Right atrium auricular region (tissue), 2 donors: Measurements from ENCODE around the gene EOLA1. TPM values are rescaled to one million over a fixed set of nuclear protein-coding genes. Genes with fewer than 3 reads are reported as not detected.
"Not testable (repeated sequence)": the region's sequence is repeated elsewhere in the genome, so short reads cannot be mapped to it uniquely, and the experiment has no call there.

Experiments used
- DNase-seq: peaks from one replicate; pipeline ENCODE4 v3.0.0-alpha.2; 2019; ENCODE audit warnings: low spot score
- H3K27ac ChIP-seq, 2 donors: fragments of 200-600 bp; sonication (generic); 1 replicate in 1 of 2; 2 replicates in 1 of 2; pipeline ENCODE4 v1.5.1; 2016 to 2019
- H3K27me3 ChIP-seq, 2 donors: fragments of 200-600 bp; sonication (generic); one replicate each; pipeline versions ENCODE4 v1.5.1 to v1.6.0; 2017 to 2019
- H3K36me3 ChIP-seq: fragments of 200-600 bp; sonication (generic); one replicate; pipeline ENCODE4 v1.5.1; 2016
- H3K4me1 ChIP-seq, 2 donors: fragments of 200-600 bp; sonication (generic); one replicate each; pipeline versions ENCODE4 v1.5.1 to v1.6.0; 2017 to 2019
- H3K4me3 ChIP-seq, 2 donors: fragments of 200-600 bp; sonication (generic); 1 replicate in 1 of 2; 2 replicates in 1 of 2; pipeline ENCODE4 v1.5.1; 2017 to 2019; ENCODE audit warnings: mild to moderate bottlenecking in 1 of 2, moderate library complexity in 1 of 2
- H3K9me3 ChIP-seq, 2 donors: fragments of 200-600 bp; sonication (generic); one replicate each; pipeline ENCODE4 v1.5.1; 2019
- CTCF ChIP-seq, 2 donors: fragments of 200-600 bp; sonication (generic); IDR thresholded peaks; one replicate each; pipeline ENCODE4 v1.5.1; 2019; ENCODE audit warnings: antibody characterized with exemption in 2 of 2
- total RNA-seq, 2 donors: library from RNA; depleted of rRNA; stranded (reverse); fragments of >200 nt; gene quantifications; one replicate each; pipeline ENCODE4 v1.1.0, GENCODE V29; 2016

Gene EOLA1
- total RNA-seq, 2 donors from 2014 or later, result 10.8 to 14.4 TPM

- Histone ChIP-seq H3K27me3 (no peaks in the 10 kb centered on the region), H3K36me3 (no peaks in the 10 kb centered on the region), H3K9me3 (no peaks in the 10 kb centered on the region), H3K4me1 (no peaks in the 10 kb centered on the region), H3K4me3 (no peak overlapping the region), H3K27ac (no peak overlapping the region)
- DNase-seq, result no peak
- TF ChIP-seq CTCF (IDR thresholded peaks at IDR 0.05), result no peak
These were observed 23.5 kb upstream of the EOLA1 start for GRCh38 chrX:149517308-149517707.

GRCh38 chrX:149518236-149518635 is 22.6 kb upstream of the EOLA1 start:
- no peak overlapping the region for H3K27ac ChIP-seq
- no peak for TF ChIP-seq CTCF (IDR thresholded peaks at IDR 0.05)
- no peaks in the 10 kb centered on the region for H3K4me1 ChIP-seq
- no peaks in the 10 kb centered on the region for H3K27me3 ChIP-seq
- no peak for DNase-seq
- H3K4me3 ChIP-seq, result no peak overlapping the region
- no peaks in the 10 kb centered on the region for H3K9me3 ChIP-seq
- H3K36me3 ChIP-seq, result no peaks in the 10 kb centered on the region

GRCh38 chrX:149520636-149521277 is 20.1 kb upstream of the EOLA1 start:
- not testable (repeated sequence) for DNase-seq, H3K4me3 ChIP-seq, H3K27ac ChIP-seq, H3K36me3 ChIP-seq, H3K27me3 ChIP-seq, H3K9me3 ChIP-seq, H3K4me1 ChIP-seq

GRCh38 chrX:149521438-149521837 is 19.4 kb upstream of the EOLA1 start:
- H3K4me3 ChIP-seq, result no peak overlapping the region
- TF ChIP-seq CTCF (IDR thresholded peaks at IDR 0.05), result no peak
- H3K9me3 ChIP-seq, result no peaks in the 10 kb centered on the region
- H3K36me3 ChIP-seq, result no peaks in the 10 kb centered on the region
- no peaks in the 10 kb centered on the region for H3K4me1 ChIP-seq
- H3K27me3 ChIP-seq, result no peaks in the 10 kb centered on the region
- no peak overlapping the region for H3K27ac ChIP-seq
- DNase-seq, result no peak

GRCh38 chrX:149522916-149523315 is 17.9 kb upstream of the EOLA1 start:
- no peaks in the 10 kb centered on the region for H3K36me3 ChIP-seq
- no peaks in the 10 kb centered on the region for H3K4me1 ChIP-seq
- no peaks in the 10 kb centered on the region for H3K9me3 ChIP-seq
- no peaks in the 10 kb centered on the region for H3K27me3 ChIP-seq
- DNase-seq, result no peak
- no peak for TF ChIP-seq CTCF (IDR thresholded peaks at IDR 0.05)
- no peak overlapping the region for H3K4me3 ChIP-seq
- H3K27ac ChIP-seq, result peak overlapping the region in 1 of 2 donors; percentile 6

- H3K4me3 ChIP-seq, H3K36me3 ChIP-seq, H3K4me1 ChIP-seq, H3K9me3 ChIP-seq, H3K27me3 ChIP-seq, H3K27ac ChIP-seq: not testable (repeated sequence)
- DNase-seq, result peak; percentile 69
These were observed 15.4 kb upstream of the EOLA1 start for GRCh38 chrX:149525389-149525788.

- not testable (repeated sequence) for DNase-seq, H3K27me3 ChIP-seq, H3K9me3 ChIP-seq, H3K36me3 ChIP-seq, H3K4me1 ChIP-seq, H3K4me3 ChIP-seq
- H3K27ac ChIP-seq, result peak overlapping the region; percentile 63 to 69
These were observed 14.9 kb upstream of the EOLA1 start for GRCh38 chrX:149525903-149526302.

- not testable (repeated sequence) for H3K36me3 ChIP-seq, H3K4me1 ChIP-seq, H3K27me3 ChIP-seq, DNase-seq, H3K9me3 ChIP-seq, H3K4me3 ChIP-seq
- H3K27ac ChIP-seq, result peak overlapping the region; percentile 63 to 69
These were observed 14.3 kb upstream of the EOLA1 start for GRCh38 chrX:149526318-149527033.
